TTC549 (cell line): ENCODE results near the gene CNIH1.
"Not testable (repeated sequence)": the region's sequence is repeated elsewhere in the genome, so short reads cannot be mapped to it uniquely, and the experiment has no call there.

ENCODE experiments used
- FAIRE-seq: peaks from 2 replicates; lab custom pipeline; 2012; peaks lifted over from hg19 to GRCh38; lab: Jason Lieb, UNC

CNIH1 gene

GRCh38 chr14:54378893-54379292, 62.3 kb downstream of the CNIH1 start:
- FAIRE-seq, result not testable (repeated sequence)

- no peak for FAIRE-seq
Observed at GRCh38 chr14:54377501-54377900, 63.7 kb downstream of the CNIH1 start.

- no peak for FAIRE-seq
Observed at GRCh38 chr14:54374117-54374884, 66.9 kb downstream of the CNIH1 start.
